Coronary artery (tissue), 2 donors: ENCODE measurements around the gene DAZAP2.
"Not testable (repeated sequence)": the region's sequence is repeated elsewhere in the genome, so short reads cannot be mapped to it uniquely, and the experiment has no call there.

ENCODE experiments used
- DNase-seq: peaks from one replicate; pipeline ENCODE4 v3.0.0-alpha.2; 2017; ENCODE audit warnings: low spot score
- H3K27ac ChIP-seq, 2 donors: fragments of 200-600 bp; sonication (generic); one replicate each; pipeline ENCODE4 v1.5.1; 2016 to 2019
- H3K4me3 ChIP-seq: fragments of 200-600 bp; sonication (generic); 2 replicates; pipeline ENCODE4 v1.5.1; 2016; ENCODE audit warnings: mild to moderate bottlenecking, moderate library complexity
- TF ChIP-seq, protein P1 (sequence below): fragments of 200-600 bp; sonication (generic); IDR thresholded peaks from one replicate; pipeline ENCODE4 v1.5.1; 2019; ENCODE audit warnings: antibody characterized with exemption

DAZAP2 gene

GRCh38 chr12:51285843-51286242 is 47.2 kb downstream of the DAZAP2 start:
- TF ChIP-seq, protein P1, sequence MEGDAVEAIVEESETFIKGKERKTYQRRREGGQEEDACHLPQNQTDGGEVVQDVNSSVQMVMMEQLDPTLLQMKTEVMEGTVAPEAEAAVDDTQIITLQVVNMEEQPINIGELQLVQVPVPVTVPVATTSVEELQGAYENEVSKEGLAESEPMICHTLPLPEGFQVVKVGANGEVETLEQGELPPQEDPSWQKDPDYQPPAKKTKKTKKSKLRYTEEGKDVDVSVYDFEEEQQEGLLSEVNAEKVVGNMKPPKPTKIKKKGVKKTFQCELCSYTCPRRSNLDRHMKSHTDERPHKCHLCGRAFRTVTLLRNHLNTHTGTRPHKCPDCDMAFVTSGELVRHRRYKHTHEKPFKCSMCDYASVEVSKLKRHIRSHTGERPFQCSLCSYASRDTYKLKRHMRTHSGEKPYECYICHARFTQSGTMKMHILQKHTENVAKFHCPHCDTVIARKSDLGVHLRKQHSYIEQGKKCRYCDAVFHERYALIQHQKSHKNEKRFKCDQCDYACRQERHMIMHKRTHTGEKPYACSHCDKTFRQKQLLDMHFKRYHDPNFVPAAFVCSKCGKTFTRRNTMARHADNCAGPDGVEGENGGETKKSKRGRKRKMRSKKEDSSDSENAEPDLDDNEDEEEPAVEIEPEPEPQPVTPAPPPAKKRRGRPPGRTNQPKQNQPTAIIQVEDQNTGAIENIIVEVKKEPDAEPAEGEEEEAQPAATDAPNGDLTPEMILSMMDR: no peak
- H3K4me3 ChIP-seq: no peak overlapping the region
- no peak for DNase-seq
- H3K27ac ChIP-seq: no peak overlapping the region

DNA sequence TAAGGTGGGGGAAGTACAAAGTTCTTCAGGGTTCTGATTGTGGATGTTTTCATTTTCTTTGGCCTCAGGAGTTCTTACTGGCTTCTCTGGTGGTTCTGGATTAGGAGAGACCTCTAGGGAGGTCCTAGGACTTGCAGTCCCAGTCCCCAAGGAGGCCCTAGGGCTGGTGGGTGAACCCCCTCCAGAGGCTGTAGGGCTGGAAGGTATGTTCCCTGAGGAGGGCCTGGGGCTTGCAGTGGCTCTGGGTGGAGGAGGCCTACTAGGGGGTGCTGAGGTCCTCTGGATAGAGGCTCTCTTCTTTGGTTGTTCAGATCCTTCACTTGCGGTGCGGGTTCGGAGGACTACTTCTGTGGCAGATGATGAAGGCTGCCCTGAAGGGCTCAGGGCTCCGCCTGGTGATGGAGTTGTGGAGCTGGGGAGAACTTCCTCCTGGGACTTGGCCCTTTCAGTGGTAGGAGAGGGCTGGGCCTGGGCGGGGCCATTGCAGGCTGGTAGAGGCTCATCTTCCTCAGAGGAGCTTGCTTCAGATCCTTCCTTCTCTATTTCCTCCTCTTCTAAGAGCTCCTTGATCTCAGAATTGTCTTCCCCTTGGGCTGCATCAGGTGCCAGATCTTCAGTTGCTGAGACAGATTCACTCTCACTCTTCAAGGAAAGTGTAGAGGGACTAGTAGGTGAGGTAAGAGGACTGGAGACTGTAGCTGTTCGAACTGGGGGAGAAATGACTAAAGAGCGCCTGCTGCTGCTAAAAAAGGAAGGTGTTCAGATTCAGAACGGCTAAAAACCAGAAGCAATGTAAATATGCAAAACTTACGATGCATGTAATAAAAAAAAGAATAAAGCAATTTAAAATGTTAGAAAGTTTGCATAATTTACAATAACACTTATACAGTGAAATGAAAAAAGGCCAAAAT is 53.2 kb downstream of the DAZAP2 start:
- not testable (repeated sequence) for DNase-seq

More for the DNA sequence above, 53.2 kb downstream of the DAZAP2 start:
- not testable (repeated sequence) for H3K27ac ChIP-seq, H3K4me3 ChIP-seq
